Measurements from ENCODE around the gene DPH6. TPM values are rescaled to one million over a fixed set of nuclear protein-coding genes. Genes with fewer than 3 reads are reported as not detected.

Gene DPH6
- total and polyA plus RNA-seq, 4 donors: 3.4 to 14.3 (median 10.4) TPM

DNA sequence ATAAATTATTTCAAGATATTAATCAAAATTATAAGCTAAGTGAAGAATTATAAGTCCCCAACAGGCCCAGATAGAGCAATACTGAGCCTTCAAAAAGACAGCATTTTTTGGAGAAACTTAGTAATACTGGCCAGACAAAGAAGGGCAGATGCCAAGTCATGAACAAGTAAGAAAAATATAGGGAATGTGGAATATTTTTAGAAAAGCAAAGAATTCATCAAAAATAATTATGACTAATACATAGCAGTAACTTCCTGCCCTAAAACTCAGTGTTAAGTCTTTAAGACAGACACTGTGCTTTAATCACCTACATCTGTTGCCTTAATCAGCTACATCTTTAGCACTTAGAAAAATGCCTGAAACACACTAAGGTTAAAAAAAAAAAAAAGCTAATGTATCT lies 31.2 kb downstream of the DPH6 start:
- Histone ChIP-seq H3K27ac (ENCODE audit: low read depth in 1 of 2, low read length in 2 of 2) (no peak overlapping the region), H3K4me1 (ENCODE audit: control insufficient read depth in 4 of 4, insufficient read depth in 4 of 4, low read length in 3 of 4) (no peaks in the 10 kb centered on the region), H3K4me3 (ENCODE audit: low read depth in 1 of 3, low read length in 3 of 3) (no peak overlapping the region), H3K9ac (ENCODE audit: low read depth in 1 of 2, low read length in 2 of 2) (no peak overlapping the region), H3K27me3 (ENCODE audit: control insufficient read depth in 4 of 4, insufficient read depth in 4 of 4, low read length in 3 of 4) (no peaks in the 10 kb centered on the region), H3K36me3 (ENCODE audit: control insufficient read depth in 4 of 4, insufficient read depth in 3 of 4, low read depth in 1 of 4, low read length in 3 of 4) (no peaks in the 10 kb centered on the region), H3K9me3 (ENCODE audit: control insufficient read depth in 4 of 4, low read length in 3 of 4) (no peaks in the 10 kb centered on the region)
- TF ChIP-seq RAD21 (IDR thresholded peaks at IDR 0.05) (no peak), FOXA2 (IDR thresholded peaks at IDR 0.05) (no peak), NR2F2 (IDR thresholded peaks at IDR 0.05) (no peak), TAF1 (conservative IDR thresholded peaks at IDR 0.05) (no peak), EGR1 (IDR thresholded peaks at IDR 0.05; ENCODE audit: low read depth in 2 of 2) (no peak), HNF4A (conservative IDR thresholded peaks at IDR 0.05) (no peak)
- TF ChIP-seq, protein P1, sequence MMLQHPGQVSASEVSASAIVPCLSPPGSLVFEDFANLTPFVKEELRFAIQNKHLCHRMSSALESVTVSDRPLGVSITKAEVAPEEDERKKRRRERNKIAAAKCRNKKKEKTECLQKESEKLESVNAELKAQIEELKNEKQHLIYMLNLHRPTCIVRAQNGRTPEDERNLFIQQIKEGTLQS (IDR thresholded peaks at IDR 0.05): no peak
- TF ChIP-seq, protein P2, sequence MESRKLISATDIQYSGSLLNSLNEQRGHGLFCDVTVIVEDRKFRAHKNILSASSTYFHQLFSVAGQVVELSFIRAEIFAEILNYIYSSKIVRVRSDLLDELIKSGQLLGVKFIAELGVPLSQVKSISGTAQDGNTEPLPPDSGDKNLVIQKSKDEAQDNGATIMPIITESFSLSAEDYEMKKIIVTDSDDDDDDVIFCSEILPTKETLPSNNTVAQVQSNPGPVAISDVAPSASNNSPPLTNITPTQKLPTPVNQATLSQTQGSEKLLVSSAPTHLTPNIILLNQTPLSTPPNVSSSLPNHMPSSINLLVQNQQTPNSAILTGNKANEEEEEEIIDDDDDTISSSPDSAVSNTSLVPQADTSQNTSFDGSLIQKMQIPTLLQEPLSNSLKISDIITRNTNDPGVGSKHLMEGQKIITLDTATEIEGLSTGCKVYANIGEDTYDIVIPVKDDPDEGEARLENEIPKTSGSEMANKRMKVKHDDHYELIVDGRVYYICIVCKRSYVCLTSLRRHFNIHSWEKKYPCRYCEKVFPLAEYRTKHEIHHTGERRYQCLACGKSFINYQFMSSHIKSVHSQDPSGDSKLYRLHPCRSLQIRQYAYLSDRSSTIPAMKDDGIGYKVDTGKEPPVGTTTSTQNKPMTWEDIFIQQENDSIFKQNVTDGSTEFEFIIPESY (IDR thresholded peaks at IDR 0.05): no peak
- TF ChIP-seq, protein P3, sequence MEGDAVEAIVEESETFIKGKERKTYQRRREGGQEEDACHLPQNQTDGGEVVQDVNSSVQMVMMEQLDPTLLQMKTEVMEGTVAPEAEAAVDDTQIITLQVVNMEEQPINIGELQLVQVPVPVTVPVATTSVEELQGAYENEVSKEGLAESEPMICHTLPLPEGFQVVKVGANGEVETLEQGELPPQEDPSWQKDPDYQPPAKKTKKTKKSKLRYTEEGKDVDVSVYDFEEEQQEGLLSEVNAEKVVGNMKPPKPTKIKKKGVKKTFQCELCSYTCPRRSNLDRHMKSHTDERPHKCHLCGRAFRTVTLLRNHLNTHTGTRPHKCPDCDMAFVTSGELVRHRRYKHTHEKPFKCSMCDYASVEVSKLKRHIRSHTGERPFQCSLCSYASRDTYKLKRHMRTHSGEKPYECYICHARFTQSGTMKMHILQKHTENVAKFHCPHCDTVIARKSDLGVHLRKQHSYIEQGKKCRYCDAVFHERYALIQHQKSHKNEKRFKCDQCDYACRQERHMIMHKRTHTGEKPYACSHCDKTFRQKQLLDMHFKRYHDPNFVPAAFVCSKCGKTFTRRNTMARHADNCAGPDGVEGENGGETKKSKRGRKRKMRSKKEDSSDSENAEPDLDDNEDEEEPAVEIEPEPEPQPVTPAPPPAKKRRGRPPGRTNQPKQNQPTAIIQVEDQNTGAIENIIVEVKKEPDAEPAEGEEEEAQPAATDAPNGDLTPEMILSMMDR (IDR thresholded peaks at IDR 0.05; ENCODE audit: low read depth, low read length, missing input control): no peak
- TF ChIP-seq, protein P4, sequence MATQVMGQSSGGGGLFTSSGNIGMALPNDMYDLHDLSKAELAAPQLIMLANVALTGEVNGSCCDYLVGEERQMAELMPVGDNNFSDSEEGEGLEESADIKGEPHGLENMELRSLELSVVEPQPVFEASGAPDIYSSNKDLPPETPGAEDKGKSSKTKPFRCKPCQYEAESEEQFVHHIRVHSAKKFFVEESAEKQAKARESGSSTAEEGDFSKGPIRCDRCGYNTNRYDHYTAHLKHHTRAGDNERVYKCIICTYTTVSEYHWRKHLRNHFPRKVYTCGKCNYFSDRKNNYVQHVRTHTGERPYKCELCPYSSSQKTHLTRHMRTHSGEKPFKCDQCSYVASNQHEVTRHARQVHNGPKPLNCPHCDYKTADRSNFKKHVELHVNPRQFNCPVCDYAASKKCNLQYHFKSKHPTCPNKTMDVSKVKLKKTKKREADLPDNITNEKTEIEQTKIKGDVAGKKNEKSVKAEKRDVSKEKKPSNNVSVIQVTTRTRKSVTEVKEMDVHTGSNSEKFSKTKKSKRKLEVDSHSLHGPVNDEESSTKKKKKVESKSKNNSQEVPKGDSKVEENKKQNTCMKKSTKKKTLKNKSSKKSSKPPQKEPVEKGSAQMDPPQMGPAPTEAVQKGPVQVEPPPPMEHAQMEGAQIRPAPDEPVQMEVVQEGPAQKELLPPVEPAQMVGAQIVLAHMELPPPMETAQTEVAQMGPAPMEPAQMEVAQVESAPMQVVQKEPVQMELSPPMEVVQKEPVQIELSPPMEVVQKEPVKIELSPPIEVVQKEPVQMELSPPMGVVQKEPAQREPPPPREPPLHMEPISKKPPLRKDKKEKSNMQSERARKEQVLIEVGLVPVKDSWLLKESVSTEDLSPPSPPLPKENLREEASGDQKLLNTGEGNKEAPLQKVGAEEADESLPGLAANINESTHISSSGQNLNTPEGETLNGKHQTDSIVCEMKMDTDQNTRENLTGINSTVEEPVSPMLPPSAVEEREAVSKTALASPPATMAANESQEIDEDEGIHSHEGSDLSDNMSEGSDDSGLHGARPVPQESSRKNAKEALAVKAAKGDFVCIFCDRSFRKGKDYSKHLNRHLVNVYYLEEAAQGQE (IDR thresholded peaks at IDR 0.05): no peak
- no peak for DNase-seq (ENCODE audit: low spot score)

DNA sequence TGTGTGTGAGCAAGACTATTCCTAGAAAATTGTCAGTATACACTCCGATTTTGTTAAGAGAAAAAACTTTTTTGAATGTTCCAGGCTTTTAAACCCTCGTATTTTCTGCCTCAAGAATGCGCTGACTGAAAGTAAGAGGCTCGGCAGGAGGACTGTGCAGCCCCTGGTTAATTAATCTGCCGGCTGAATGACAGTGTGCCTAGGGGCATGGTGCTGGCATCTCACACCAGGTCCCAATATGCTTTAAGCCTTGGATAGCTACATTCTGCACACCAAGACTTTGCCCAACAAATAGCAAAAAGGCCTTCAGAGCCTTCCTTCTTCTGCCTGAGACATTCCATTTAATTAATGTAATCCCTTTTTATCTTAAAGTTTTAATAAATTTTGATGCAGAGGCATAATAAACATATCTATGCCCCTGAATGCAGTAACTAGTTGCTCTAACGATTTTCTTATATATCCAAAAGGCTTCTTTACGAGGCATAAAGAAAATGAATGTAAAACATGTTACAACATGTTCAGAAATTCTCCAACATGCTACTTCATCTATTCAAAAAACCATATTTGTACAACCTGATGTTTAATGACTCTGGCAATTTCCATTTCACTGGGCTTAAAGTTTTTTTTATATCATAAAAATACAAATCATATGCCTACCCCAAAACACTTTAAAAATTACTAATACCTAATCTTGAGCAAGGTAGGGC lies 37.9 kb downstream of the DPH6 start:
- Histone ChIP-seq H3K4me1 (ENCODE audit: control insufficient read depth in 4 of 4, insufficient read depth in 4 of 4, low read length in 3 of 4) (no peaks in the 10 kb centered on the region), H3K9ac (ENCODE audit: low read depth in 1 of 2, low read length in 2 of 2) (no peak overlapping the region), H3K4me3 (ENCODE audit: low read depth in 1 of 3, low read length in 3 of 3) (no peak overlapping the region), H3K36me3 (ENCODE audit: control insufficient read depth in 4 of 4, insufficient read depth in 3 of 4, low read depth in 1 of 4, low read length in 3 of 4) (no peaks in the 10 kb centered on the region), H3K27ac (ENCODE audit: low read depth in 1 of 2, low read length in 2 of 2) (no peak overlapping the region), H3K27me3 (ENCODE audit: control insufficient read depth in 4 of 4, insufficient read depth in 4 of 4, low read length in 3 of 4) (no peaks in the 10 kb centered on the region), H3K9me3 (ENCODE audit: control insufficient read depth in 4 of 4, low read length in 3 of 4) (no peaks in the 10 kb centered on the region)
- WGBS: 89% methylated on average over 7 of the region's 7 CpGs
- DNase-seq (ENCODE audit: low spot score): no peak
- TF ChIP-seq, protein P3 (IDR thresholded peaks at IDR 0.05; ENCODE audit: low read depth, low read length, missing input control): no peak
- no peak for TF ChIP-seq FOXA1 (IDR thresholded peaks at IDR 0.05)
- TF ChIP-seq HNF4G (IDR thresholded peaks at IDR 0.05): no peak
- no peak for TF ChIP-seq SP1 (IDR thresholded peaks at IDR 0.05)
- no peak for TF ChIP-seq NR2F2 (IDR thresholded peaks at IDR 0.05)
- TF ChIP-seq JUND (IDR thresholded peaks at IDR 0.05): no peak
- no peak for TF ChIP-seq EGR1 (IDR thresholded peaks at IDR 0.05; ENCODE audit: low read depth in 2 of 2)
- TF ChIP-seq, protein P2 (IDR thresholded peaks at IDR 0.05): no peak
- TF ChIP-seq HNF4A (conservative IDR thresholded peaks at IDR 0.05): no peak
- TF ChIP-seq, protein P4 (IDR thresholded peaks at IDR 0.05): no peak
